ENCODE data around the gene CDC16. TPM values are rescaled to one million over a fixed set of nuclear protein-coding genes. Genes with fewer than 3 reads are reported as not detected.

Gene CDC16
- total and polyA plus RNA-seq, 12 donors: 29.2 to 162 (median 55.2) TPM

DNA sequence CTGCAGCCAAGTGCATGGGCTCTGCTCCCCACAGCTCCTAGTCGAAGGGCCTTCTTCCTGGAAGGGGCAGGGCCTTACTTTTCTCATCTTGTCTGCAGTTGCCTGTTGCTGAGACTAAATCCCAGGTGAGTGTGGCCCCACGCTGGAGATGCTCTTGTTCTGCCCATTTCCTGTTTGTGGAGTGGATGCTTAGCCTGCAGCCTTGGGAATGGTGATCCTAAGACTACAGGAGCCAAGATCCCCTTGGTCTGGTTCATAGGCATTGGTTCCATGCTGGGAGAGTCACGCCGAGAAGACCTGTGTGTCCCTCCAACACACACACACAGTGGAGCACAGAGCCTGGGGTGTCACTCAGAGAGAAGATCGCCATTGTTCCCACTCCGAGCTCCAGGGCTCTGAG lies 32.1 kb upstream of the CDC16 start:
- no peak for DNase-seq
- Histone ChIP-seq H3K4me3 (no peak overlapping the region), H3K27me3 (peaks cover 12% of the 10 kb centered on the region), H3K36me3 (replicated peaks in 1 of 2) (no peaks in the 10 kb centered on the region), H3K27ac (no peak overlapping the region), H3K9me3 (replicated peaks in 1 of 3) (no peaks in the 10 kb centered on the region), H3K4me1 (replicated peaks in 1 of 2) (no peaks in the 10 kb centered on the region)
- TF ChIP-seq, protein P1, sequence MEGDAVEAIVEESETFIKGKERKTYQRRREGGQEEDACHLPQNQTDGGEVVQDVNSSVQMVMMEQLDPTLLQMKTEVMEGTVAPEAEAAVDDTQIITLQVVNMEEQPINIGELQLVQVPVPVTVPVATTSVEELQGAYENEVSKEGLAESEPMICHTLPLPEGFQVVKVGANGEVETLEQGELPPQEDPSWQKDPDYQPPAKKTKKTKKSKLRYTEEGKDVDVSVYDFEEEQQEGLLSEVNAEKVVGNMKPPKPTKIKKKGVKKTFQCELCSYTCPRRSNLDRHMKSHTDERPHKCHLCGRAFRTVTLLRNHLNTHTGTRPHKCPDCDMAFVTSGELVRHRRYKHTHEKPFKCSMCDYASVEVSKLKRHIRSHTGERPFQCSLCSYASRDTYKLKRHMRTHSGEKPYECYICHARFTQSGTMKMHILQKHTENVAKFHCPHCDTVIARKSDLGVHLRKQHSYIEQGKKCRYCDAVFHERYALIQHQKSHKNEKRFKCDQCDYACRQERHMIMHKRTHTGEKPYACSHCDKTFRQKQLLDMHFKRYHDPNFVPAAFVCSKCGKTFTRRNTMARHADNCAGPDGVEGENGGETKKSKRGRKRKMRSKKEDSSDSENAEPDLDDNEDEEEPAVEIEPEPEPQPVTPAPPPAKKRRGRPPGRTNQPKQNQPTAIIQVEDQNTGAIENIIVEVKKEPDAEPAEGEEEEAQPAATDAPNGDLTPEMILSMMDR (IDR thresholded peaks at IDR 0.05): no peak
- TF ChIP-seq POLR2A (IDR thresholded peaks at IDR 0.05): no peak
- intact Hi-C loops (cut with DNase I): no loop called here
- 63 to 78% (median 72%) methylated on average over 4 to 6 of the region's 6 CpGs for WGBS, 4 donors

DNA sequence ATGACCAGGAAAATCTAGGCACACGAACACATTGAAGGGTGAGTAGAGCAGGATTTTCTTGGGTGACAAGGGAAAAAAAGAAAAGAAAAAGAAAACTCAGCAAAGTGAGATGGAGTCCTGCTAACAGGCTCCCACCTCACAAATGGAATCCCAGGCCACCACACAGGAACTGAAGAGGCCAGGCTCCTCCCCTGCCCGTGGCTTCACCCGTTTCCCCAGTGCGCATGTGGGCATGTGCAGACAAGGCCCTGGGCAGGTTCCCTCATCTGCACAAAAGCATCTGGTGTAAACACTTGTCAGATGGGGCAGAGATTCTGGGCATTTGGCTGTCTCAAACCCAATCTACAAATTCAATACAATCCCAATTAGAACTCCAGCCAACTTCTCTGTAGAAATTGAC lies 31.2 kb upstream of the CDC16 start:
- DNase-seq: no peak

DNA sequence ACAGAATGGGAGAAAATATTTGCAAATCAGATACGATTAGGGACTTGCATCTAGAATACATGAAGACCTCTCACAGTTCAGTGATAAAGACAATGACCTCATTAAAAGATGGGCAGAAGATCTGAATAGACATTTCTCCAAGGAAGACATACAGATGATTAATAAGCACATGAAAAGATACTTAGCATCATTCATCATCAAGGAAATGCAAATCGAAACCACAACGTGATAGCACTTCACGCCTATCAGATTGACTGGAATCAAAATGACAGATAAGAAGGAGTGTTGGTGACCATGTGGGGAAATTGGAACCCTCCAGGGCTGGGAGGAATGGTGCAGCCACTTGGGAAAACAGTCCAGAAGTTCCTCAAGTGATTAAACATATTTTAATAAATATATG lies 29.8 kb upstream of the CDC16 start:
- Histone ChIP-seq H3K36me3 (replicated peaks in 1 of 2) (no peaks in the 10 kb centered on the region), H3K9me3 (replicated peaks in 1 of 3) (no peaks in the 10 kb centered on the region), H3K4me1 (replicated peaks in 1 of 2) (no peaks in the 10 kb centered on the region), H3K4me3 (no peak overlapping the region), H3K27ac (no peak overlapping the region), H3K27me3 (peaks cover 12% of the 10 kb centered on the region)
- DNase-seq: no peak
- TF ChIP-seq, protein P1 (IDR thresholded peaks at IDR 0.05): no peak
- no peak for TF ChIP-seq POLR2A (IDR thresholded peaks at IDR 0.05)
- intact Hi-C loops (cut with DNase I): no loop called here
- 61 to 71% (median 68%) methylated on average over 4 of the region's 4 CpGs for WGBS, 4 donors

More for the DNA sequence above, 31.2 kb upstream of the CDC16 start:
- H3K4me3 ChIP-seq: no peak overlapping the region
- no peak overlapping the region for H3K27ac ChIP-seq
- WGBS, 4 donors: 50 to 76% (median 69%) methylated on average over 4 of the region's 4 CpGs
- TF ChIP-seq, protein P1 (IDR thresholded peaks at IDR 0.05): no peak
- no peak for TF ChIP-seq POLR2A (IDR thresholded peaks at IDR 0.05)
- no peaks in the 10 kb centered on the region for H3K9me3 ChIP-seq (replicated peaks in 1 of 3)
- no peaks in the 10 kb centered on the region for H3K4me1 ChIP-seq (replicated peaks in 1 of 2)
- no peaks in the 10 kb centered on the region for H3K36me3 ChIP-seq (replicated peaks in 1 of 2)
- peaks cover 12% of the 10 kb centered on the region for H3K27me3 ChIP-seq
- intact Hi-C loops (cut with DNase I): no loop called here

DNA sequence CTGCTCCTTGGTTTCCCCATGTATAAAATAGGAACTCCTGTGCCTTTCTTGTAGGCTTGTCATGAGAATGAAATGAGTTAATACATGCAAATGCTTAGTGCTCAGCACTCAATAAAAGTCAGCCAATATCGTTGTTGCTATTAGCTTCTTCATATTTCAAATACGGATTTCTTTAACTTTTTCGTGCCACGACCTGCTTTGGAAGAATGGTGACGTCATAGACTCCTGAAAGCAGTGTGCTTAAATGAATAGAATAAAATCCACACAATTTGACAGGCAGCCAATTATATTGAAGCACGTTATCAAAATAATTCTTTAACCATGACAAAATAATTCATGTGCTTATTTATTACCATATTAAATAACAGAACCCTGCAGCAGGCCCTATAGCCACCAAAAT lies 26.6 kb upstream of the CDC16 start:
- intact Hi-C loops (cut with DNase I): no loop called here
- no peak for DNase-seq
- Histone ChIP-seq H3K36me3 (replicated peaks in 1 of 2) (no peaks in the 10 kb centered on the region), H3K4me3 (no peak overlapping the region), H3K4me1 (replicated peaks in 1 of 2) (no peaks in the 10 kb centered on the region), H3K27me3 (no peaks in the 10 kb centered on the region), H3K27ac (no peak overlapping the region), H3K9me3 (replicated peaks in 1 of 3) (no peaks in the 10 kb centered on the region)
- TF ChIP-seq, protein P1 (IDR thresholded peaks at IDR 0.05): no peak
- TF ChIP-seq POLR2A (IDR thresholded peaks at IDR 0.05): no peak
- WGBS, 4 donors: 75 to 82% (median 78%) methylated on average over 6 of the region's 6 CpGs

All from adrenal gland (tissue), 12 donors.